NCI-H69 (cell line): ENCODE results near the gene ANKRD28.
"Not testable (repeated sequence)": the region's sequence is repeated elsewhere in the genome, so short reads cannot be mapped to it uniquely, and the experiment has no call there.

Experiments used
- DNase-seq: peaks from one replicate; lab custom pipeline; 2025; lab: John Stamatoyannopoulos, UW

ANKRD28 gene

DNA sequence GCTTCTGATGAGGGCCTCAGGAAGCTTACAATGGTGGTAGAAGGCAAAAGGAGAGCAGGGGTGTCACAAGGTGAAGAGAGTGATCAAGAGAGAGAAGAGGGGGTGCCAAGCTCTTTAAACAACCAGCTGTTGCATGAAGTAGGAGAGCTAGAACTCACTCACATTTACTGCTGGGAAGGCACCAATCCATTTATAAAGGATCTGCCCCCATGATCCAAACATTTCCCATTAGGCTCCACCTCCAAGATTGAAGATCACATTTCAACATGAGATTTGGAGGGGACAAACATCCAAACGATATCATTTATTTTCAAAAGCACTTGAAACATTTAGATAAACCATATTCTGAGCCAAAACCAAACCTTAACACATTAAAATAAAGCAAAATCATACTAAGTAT lies 26.3 kb downstream of the ANKRD28 start:
- DNase-seq, result no peak

DNA sequence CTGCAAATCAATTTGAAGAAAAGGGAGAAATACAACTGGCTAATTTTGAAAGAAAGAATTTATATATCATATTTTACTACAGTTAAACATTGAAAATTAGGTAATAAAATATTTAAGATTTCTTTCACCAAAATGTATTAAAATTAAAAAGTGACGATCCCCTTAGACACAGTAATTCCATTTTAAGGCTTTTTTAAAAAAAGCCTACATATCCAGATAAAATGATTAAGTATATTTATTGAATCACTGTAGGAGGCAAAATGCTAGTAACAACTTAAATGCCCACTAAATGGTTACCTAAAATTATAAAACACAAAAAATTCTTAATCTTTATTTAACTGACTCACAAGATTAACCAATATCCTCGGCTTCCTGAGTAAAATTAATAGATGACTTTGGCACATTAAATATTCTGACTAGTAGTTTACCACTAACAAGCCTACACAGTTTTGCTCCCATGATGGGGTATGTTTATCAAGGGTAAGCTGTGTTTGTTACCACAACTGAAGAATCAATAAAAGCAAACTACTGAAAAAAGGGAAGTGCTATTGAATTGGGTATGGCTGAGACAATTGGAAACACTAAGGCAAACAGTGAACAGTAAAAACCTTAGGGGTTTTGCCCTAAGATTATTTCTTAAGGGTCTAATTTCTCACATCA lies 28.4 kb downstream of the ANKRD28 start:
- no peak for DNase-seq

DNA sequence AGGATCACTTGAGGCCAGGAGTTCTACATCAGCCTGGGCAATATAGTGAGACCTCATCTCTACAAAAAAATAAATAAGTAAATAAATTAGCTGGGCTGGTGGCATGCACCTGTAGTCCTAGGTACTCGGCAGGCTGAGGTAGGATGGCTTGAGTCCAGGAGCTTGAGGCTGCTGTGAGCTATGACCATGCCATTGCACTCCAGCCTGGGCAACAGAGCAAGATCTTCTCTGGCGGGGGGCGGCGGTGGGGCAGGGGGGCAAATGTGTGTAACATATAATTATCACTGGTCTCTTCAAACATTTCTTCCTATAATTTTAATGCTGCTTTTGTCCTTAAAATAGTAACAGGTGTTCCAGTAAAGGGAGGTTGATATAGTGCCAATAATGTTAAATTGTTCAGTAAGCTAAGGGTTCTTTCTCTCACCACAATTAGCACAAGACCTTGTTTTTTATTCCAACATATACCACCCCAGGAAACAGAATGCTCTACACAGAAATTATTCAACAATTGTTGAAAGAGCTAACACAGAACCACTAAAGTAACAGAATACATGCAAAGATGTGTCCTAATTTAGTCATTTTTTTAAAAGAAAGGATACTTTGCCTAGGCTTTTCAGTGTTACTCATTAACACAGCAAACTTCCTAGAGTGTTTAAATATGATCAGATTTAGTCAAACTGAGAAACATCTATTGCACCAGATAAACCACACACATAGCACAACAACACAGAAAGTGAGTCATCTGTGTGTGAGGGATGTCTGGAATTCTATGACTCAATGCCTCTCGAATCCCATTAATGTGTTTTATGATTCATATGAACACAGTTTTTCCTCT lies 29.1 kb downstream of the ANKRD28 start:
- peak; percentile 89 for DNase-seq

DNA sequence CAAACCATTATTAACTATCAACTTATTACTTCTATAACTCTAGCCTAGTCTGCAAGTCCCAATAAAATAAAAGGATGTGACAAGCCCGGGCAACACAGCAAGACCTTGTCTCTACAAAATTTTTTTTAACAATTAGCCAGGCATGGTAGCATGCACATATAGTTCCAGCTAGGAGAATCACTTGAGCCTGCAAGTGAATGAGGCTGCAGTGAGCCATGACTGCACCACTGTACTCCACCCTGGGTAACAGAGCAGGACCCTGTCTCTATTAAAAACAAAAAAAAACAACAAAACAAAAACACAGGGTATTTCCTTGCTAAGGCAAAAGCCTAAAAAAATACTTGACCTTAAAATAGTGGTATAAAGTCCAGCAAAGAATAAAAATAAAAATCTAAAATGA lies 31.4 kb downstream of the ANKRD28 start:
- DNase-seq, result no peak

DNA sequence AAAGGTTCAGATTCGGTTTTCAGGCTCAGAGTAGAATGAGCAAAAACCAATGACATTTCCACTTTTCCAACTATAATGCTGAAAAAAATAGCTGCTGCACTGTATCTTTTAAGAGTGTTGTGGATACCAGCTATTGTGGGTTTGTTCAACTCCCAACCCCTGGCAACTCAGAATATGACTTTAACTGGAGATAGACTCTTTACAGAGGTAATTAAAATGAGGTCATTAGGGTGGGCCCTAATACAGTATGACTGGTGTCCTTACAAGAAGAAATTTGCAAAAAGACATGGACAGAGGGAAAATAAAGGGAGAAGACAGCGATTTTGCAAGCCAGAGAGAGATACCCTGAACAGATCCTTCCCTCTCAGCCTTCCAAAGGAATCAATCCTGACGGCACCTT lies 39.5 kb downstream of the ANKRD28 start:
- DNase-seq, result no peak

DNA sequence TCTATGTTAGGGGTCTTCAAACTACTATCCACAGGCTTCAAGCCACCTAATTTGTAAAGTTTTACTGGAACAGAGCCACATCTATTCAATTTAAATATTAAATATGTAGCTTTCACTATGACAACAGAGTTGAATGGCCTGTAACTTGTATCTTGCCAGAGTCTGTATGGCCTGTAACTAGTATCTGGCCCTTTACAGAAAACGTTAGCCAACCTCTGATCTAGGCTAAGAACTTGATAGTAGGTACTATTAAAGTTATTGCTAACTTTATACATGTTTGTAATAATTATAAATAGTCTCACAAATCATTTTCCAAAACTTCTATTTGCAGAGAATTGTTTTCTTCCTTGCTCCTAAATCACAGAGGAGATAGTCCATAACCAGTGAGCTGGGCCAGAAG lies 40.0 kb downstream of the ANKRD28 start:
- no peak for DNase-seq

DNA sequence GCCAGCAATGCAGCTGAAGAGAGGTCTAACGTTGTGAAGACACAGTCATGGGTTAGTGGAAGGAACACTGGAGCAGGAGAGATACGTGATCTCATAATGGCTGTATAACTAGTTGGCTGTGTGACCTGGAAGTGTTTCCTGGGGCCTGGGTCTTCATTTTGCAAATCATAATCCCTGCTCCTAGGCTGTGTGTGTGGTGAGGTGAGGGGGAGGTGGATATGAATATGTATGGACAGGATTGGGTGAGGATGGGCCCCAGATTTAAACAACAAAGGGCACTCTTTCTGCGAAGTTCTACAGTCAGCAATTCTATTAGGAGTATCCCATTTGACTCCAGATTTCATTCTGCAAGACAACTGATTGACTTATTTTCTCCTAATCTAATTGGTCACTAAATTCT lies 41.3 kb downstream of the ANKRD28 start:
- no peak for DNase-seq

DNA sequence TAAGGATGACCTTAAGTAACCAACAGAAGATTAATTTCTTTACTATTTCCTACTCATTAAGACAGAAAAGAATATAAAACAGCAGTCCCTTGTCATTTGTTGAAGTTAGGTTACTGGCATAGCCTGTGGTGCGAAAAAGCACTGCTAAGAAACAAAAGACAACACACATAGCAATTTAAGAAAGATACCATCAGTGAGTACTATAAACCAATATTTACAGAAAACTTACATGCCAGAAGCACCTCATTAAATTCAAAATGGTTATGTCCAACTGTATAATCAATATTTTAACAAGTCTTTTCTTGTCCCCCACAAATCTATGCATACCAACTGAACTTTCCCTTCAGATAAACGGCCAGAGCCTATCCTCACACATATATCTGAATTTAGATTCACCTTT lies 42.0 kb downstream of the ANKRD28 start:
- DNase-seq, result no peak

DNA sequence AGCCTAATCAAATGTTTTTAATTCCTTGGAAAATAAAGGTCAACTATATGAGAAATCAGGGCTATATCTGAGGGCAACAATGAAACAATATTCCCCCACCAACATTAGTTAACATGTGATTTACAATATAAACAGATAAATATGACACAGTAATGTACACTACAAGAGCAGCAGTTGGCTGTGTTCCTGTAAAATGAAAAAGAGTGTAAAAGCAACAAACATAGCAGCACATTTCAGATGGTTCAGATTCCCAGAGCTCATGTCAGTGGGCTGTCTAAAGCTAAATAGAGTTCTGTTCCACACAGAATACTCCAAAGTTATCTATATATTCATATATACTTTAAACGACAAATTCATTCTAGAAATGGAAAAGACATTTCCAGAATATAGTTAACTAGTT lies 42.6 kb downstream of the ANKRD28 start:
- DNase-seq, result no peak

DNA sequence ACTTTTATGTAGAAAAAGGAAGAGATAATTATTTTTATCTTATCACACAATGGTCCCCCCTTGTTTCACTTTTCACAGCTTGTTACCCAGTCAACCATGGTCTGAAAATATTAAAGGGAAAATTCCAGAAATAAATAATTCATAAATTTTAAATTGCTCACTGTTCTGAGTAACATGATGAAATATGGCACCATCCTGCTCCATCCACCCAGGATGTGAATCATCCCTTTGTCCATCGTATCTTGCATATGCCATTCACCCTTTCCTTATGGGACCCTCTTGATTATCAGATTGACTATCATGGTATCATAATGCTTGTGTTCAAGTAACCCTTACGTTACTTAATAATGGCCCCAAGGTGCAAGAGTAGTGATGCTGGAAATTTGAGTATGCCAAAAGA lies 43.7 kb downstream of the ANKRD28 start:
- DNase-seq, result no peak

DNA sequence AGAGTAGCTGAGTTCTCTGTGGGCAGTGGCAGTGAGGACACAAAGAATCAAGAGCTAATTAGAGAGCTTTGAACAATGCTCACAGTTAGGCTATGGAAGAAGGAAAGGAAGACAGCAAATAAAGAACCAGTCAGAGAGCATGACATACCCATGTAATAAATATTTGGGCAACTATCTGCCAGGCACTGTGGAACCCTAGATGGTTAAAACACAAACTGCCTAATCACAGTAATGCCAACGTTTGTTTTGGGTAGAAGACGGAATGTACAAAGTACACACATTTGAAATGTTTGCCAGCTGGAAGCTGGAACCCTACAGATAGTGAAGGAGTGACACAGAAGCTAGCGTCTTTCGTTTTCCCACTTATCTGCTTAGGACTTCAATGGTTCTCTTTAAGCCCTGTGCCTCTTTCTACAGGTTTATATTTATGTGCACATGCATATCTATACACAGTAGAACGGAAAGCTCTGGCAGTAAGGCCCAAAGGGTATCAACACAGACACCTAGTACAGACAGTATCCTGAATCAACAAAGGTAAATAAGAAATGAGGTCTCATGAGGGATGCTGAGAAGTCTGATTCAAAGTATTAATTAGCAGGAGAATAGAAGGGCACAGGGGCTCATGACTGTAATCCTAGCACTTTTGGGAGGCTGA lies 44.6 kb downstream of the ANKRD28 start:
- DNase-seq, result peak; percentile 46

DNA sequence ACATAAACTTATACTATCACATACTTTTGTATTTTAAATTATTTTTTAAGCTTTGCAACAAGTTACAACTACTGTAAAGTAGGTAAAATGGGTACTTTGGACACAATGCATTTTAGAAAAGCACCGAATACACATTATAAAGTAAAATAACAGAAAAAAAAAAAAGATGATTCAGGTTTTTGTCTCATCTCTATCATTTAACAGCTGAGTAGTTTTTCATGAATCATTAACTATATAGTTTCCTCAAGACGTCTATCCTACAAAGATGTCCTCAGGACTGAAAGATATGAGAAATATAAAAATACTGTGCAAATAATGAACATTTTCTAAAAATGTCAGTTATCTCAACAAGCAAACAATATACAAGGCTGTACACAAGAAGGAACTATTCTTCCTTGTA lies 46.9 kb downstream of the ANKRD28 start:
- DNase-seq, result no peak

DNA sequence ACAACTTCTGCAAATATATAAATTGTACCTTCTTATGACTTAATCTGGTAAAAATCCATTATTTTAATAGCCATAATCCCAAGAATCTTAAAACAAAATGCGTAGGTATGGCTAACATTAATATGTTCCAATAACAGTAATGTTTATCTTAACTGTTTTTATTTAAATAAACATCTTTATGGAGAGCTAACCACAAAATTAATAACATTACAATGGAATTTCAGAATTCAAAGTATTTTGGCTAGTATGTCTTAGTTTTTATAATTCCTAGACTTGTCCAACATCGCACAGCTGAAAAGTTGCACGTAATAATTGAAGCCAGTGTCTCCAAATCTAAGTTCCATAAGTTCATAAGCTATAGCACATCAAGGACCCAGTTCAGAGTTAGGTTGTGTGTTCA lies 47.6 kb downstream of the ANKRD28 start:
- no peak for DNase-seq

DNA sequence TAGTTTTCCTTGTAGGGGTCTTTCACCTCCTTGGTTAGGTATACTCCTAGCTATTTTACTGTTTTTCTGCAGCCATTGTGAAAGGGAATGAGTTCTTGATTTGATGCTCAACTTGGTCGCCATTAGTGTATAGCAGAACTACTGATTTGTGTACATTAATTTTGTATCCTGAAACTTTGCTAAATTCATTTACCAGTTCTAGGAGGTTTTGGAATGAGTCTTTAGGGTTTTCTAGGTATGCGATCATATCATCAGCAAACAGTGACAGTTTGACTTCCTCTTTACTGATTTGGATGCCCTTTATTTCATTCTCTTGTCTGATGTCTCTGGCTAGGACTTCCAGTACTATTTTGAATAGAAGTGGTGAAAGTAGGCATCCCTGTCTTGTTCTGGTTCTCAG lies 51.9 kb downstream of the ANKRD28 start:
- not testable (repeated sequence) for DNase-seq

DNA sequence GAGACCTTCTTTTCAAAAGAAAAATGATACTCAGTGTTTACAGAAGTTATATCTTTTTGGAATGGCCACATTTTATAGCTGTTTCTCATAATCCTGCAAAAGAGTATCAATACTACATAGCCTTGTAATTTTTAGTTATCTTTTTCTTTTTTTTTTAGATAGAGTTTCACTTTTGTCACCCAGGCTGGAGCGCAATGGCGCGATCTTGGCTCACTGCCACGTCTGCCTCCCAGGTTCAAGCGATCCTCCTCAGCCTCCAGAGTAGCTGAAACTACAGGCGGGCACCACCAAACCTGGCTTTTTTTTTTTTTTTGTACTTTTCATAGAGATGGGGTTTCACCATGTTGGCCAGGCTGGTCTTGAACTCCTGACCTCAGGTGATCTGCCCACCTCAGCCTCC lies 53.6 kb downstream of the ANKRD28 start:
- no peak for DNase-seq

DNA sequence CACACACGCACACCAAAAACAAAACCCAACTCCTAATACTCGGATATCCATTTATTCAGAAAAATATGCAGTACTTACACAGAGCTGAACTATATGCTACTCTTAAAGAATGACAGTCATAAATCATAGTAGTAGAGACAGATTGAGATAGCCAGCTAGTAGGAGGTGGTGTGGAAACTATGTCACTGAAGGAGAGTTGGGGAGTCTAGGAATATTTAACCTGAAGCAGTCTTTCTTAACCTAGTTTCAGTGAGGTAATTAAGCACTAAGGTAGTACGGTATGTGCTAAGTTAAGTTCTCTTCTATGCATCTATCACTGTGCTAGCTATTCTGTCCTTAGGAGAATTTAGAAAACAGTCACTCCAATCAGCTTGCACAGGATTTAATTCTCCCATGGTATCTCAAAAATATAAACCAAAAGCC lies 54.2 kb downstream of the ANKRD28 start:
- no peak for DNase-seq

DNA sequence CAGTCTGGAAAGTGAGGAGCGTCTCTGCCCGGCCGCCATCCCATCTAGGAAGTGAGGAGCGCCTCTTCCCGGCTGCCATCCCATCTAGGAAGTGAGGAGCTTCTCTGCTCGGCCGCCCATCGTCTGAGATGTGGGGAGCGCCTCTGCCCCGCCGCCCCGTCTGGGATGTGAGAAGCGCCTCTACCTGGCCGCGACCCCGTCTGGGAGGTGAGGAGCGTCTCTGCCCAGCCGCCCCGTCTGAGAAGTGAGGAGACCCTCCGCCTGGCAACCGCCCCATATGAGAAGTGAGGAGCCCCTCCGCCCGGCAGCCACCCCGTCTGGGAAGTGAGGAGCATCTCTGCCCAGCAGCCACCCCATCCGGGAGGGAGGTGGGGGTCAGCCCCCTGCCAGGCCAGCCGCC lies 55.5 kb downstream of the ANKRD28 start:
- DNase-seq, result not testable (repeated sequence)

DNA sequence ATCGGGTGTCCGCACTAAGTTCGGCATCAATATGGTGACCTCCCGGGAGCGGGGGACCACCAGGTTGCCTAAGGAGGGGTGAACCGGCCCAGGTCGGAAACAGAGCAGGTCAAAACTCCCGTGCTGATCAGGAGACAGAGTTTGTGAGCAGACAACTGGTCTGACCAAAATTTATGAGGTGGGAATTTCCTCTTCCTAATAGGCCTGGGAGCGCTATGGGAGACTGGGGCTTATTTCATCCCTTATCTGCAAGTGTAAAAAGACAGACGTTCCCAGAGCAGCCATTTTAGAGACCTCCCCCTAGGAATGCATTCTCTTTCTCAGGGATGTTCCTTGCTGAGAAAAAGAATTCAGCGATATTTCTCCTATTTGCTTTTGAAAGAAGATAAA lies 59.2 kb downstream of the ANKRD28 start:
- DNase-seq, result peak; percentile 15

DNA sequence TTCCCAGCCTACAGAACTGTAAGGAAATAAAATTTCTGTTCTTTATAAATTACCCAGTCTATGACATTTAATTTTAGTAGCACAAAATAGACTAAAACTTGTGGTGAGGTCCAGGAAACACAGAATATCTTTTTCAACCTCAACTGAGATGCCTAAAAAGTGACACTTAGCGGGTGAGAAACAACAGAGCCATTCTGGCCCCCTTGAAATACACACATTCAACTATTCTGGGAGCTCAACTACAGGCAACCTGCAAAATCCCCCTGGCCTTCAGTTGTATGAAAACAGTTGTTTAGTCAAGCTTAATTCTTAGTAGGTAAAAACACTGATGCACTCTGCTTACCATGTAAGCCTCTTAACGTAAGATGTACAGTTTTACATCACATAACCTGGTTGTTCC lies 66.8 kb downstream of the ANKRD28 start:
- no peak for DNase-seq

DNA sequence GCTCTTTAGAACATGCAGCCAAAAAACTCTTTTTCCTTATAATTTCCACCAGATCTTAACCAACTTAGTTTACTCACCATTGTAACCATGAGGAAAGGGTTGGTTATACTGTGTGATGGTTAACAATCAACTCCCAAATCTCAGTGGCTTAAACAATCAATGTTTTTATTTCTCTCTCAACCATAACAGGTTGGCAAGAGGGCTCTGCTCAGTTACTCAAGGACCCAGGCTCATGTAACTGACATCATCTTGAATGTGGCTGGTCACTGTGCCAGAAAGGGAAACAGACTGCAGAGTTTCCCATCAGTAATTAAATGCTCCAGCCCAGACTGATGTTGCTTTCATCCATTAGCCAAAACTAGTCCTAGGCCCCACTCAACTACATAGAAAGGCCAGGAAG lies 69.0 kb downstream of the ANKRD28 start:
- DNase-seq, result no peak

DNA sequence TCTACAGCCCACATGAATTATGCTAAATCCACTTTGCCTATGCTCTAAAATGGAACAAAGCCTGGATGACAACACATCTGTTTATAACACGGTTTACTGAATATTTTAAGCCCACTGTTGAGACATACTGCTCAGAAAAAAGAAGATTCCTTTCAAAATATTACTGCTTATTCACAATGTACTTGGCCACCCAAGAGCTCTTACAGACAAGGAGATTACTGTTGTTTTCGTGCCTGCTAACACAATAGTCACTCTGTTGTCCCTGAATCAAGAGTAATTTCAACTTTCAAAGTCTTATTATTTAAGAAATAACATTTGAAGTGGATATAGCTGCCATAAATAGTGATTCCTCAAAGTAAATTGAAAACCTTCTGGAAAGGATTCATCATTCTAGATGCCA lies 70.9 kb downstream of the ANKRD28 start:
- no peak for DNase-seq

DNA sequence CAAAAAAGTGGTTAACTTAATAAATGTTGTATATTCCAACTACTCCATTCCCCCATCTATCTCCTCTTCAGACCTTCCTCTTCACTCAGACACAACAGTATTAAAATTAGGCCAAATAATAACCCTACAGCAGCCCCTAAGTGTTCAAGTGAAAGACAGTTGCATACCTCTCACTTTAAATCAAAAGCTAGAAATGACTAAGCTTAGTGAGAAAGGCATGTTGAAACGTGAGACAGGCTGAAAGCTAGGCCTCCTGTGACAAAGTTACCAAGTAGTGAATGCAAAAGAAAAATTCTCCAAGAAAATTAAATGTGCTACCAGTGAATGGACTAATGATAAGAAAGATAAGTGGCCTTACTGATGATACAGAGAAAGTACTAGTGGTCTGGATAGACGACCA lies 71.7 kb downstream of the ANKRD28 start:
- DNase-seq, result no peak

DNA sequence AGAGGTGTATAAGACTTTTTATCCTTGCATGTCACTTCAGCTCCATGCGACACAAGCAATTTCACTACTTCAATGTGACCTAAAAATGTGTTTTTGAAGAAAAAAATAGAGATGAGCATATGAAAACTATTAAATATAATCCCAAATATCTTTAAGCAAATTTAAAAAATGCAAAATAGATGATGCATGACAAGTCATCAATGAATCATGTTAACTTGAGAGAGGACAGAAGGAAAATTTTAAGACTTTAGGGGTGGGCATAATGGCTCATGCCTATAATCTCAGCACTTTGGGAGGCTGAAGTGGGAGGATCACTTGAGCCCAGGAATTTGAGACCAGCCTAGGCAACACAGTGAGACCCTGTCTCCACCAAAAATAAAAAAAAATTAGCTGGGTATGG lies 73.3 kb downstream of the ANKRD28 start:
- no peak for DNase-seq

DNA sequence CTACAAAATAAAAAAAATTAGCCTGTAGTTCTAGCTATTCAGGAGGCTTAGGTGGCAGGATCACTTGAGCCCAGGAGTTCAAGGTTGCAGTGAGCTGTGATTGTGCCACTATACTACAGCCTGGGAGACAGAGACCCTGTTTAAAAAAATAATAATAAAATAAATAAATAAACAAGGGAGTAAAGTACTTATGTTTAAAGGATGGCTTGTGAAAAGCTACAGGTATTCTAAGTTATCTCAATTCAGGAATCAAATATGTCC lies 74.2 kb downstream of the ANKRD28 start:
- DNase-seq, result no peak
